ENCODE data around the gene PRR36.

The PRR36 gene

DNA sequence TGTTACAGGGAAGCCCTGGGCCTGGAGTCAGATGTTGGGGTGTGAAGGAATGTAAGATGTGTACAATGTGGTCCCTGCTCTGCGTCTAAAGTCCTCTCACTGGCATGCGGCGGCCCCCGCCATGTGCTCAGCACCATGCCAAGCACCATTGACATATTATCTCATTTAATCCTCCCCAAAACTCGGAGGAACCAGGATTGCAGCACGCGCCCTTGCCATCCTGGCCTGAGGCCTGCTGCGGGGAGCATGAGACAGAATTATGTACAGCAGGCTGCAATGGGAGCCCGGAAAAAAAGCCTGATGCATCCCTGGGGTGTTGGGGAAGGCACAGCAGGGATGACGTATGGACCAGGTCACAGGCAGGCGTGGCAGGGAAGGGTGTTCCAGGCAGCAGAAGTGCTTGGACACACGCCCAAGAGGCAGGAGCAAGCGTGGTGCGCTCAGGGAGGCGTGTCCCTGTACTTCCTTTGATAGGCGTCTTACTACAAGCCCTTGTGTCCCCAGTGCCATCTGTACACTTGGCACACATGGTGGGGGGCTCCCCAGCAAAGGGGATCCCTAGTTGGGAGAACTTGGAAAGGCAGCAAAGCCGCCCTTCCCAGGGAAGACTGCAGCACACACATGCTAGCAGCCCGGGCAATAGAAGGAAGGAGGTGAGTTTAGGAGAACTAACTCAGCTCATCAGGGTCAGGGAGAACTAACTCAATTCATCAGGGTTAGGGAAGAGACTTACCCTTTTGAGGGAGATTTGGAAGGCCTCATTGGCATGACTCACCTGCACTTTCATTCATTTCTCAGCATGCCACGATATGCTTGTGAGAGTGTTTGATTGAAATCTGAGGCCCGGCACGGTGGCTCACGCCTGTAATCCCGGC, 40.7 kb downstream of the PRR36 start:
- Histone ChIP-seq H3K27me3 (no peaks in the 10 kb centered on the region), H4K20me1 (peaks cover 0 to 28% (median 7%) of the 10 kb centered on the region in 11 experiments; a peak in 9 of 22 replicates), H3K4me1 (peaks cover 33 to 50% (median 47%) of the 10 kb centered on the region in 10 experiments), H3K9me3 (replicated peaks in 1 of 11) (no peaks in the 10 kb centered on the region), H3K9ac (peak overlapping the region in 3 of 11 experiments; percentile 20 to 58 (median 39); a peak in 3 of 22 replicates), H3K4me2 (peak overlapping the region; percentile 58 to 86 (median 71)), H3K36me3 (no peaks in the 10 kb centered on the region), H3K27ac (peak overlapping the region in 1 of 11 experiments; percentile 8; a peak in 1 of 22 replicates), H3K4me3 (no peak overlapping the region)
- no peak for TF ChIP-seq Cebpa-rat (IDR thresholded peaks at IDR 0.05)

DNA sequence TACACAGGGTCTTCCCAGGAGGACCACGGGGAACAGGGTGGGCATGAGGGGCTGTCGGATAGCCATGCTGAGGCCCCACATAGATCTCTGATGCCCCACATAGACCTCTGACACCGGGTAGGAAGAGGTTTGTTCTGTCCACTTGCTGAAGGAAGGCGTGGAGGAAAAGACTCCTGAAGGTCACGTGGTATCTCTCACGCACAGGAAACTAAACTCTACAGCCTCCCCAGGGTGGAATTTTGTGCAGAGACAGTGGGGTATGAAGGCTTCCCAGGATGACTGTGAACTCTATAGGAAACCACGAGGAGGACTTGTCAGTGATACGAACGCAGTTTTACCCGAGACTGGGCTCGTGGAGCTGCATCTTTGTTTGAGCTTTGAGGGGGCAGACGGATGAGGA, 41.4 kb downstream of the PRR36 start:
- Histone ChIP-seq H3K36me3 (no peaks in the 10 kb centered on the region), H3K9ac (peak overlapping the region in 3 of 11 experiments; percentile 20 to 58 (median 39); a peak in 3 of 22 replicates), H3K4me2 (peak overlapping the region; percentile 58 to 86 (median 71)), H3K27ac (peak overlapping the region in 1 of 11 experiments; percentile 8; a peak in 1 of 22 replicates), H3K9me3 (replicated peaks in 1 of 11) (no peaks in the 10 kb centered on the region), H4K20me1 (peaks cover 0 to 28% (median 7%) of the 10 kb centered on the region in 11 experiments; a peak in 9 of 22 replicates), H3K27me3 (peaks cover 0 to 3% (median 0%) of the 10 kb centered on the region in 11 experiments; a peak in 4 of 22 replicates), H3K4me1 (peaks cover 33 to 51% (median 48%) of the 10 kb centered on the region in 10 experiments), H3K4me3 (no peak overlapping the region)
- no peak for TF ChIP-seq Cebpa-rat (IDR thresholded peaks at IDR 0.05)

DNA sequence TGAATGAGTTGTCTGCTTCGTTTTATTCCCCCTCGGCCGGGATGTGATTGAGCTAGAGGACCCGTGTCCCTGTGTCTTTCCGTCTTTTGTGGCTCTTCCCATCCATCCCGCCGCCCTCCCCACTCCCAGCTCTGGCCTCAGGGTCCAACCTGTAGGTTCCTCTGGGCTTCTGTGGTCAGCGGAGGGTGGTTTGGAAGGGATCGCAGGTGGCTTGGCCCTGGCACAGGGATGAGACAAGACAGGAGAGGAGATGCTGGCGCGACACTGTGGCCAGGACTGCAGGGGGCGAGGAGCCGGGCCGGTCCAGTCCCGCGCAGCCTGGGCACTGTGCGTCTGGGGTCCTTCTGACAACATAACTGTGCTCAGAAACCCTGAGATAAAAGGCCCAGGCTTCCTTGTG, 42.2 kb downstream of the PRR36 start:
- Histone ChIP-seq H3K4me2 (peak overlapping the region; percentile 58 to 86 (median 71)), H3K9ac (peak overlapping the region in 4 of 11 experiments; percentile 23 to 58 (median 34); a peak in 4 of 22 replicates), H3K27ac (no peak overlapping the region)

DNA sequence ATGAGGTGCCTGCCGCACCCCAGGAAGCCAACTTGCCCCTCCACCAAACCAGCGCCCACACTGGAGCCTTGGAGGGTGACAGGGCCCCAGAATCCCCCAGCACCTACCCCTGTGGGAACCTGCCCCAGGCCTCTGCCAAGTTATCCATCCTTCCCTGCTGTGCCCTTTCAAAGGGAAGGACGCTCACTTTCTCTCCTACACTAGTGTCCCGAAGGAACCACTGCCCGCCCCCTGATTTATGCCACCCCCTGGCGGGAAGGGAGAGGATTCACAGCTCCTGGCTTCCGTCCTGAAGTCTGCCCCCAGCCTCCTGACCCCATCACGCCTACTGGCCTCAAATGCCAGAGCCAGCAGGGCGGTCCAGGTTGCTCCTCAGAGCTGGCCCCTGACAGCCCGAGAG, 42.7 kb downstream of the PRR36 start:
- Histone ChIP-seq H3K36me3 (no peaks in the 10 kb centered on the region), H3K9ac (peak overlapping the region in 5 of 11 experiments; percentile 11 to 88 (median 31); a peak in 6 of 22 replicates), H3K4me3 (peak overlapping the region in 1 of 10 experiments; percentile 90; a peak in 1 of 20 replicates), H3K4me2 (peak overlapping the region; percentile 58 to 86 (median 73); a peak in 21 of 22 replicates), H4K20me1 (peaks cover 0 to 28% (median 7%) of the 10 kb centered on the region in 11 experiments; a peak in 9 of 22 replicates), H3K9me3 (replicated peaks in 1 of 11) (no peaks in the 10 kb centered on the region), H3K27ac (no peak overlapping the region), H3K4me1 (peaks cover 33 to 51% (median 48%) of the 10 kb centered on the region in 10 experiments), H3K27me3 (peaks cover 0 to 10% (median 0%) of the 10 kb centered on the region in 11 experiments; a peak in 6 of 22 replicates)
- TF ChIP-seq Cebpa-rat (IDR thresholded peaks at IDR 0.05): no peak

More for the DNA sequence above, 42.2 kb downstream of the PRR36 start:
- H3K9me3 ChIP-seq (replicated peaks in 1 of 11): no peaks in the 10 kb centered on the region
- peaks cover 0 to 28% (median 7%) of the 10 kb centered on the region in 11 experiments; a peak in 9 of 22 replicates for H4K20me1 ChIP-seq
- no peaks in the 10 kb centered on the region for H3K36me3 ChIP-seq
- peaks cover 0 to 8% (median 0%) of the 10 kb centered on the region in 11 experiments; a peak in 6 of 22 replicates for H3K27me3 ChIP-seq
- peaks cover 33 to 51% (median 48%) of the 10 kb centered on the region in 10 experiments for H3K4me1 ChIP-seq
- no peak overlapping the region for H3K4me3 ChIP-seq
- TF ChIP-seq Cebpa-rat (IDR thresholded peaks at IDR 0.05): no peak

DNA sequence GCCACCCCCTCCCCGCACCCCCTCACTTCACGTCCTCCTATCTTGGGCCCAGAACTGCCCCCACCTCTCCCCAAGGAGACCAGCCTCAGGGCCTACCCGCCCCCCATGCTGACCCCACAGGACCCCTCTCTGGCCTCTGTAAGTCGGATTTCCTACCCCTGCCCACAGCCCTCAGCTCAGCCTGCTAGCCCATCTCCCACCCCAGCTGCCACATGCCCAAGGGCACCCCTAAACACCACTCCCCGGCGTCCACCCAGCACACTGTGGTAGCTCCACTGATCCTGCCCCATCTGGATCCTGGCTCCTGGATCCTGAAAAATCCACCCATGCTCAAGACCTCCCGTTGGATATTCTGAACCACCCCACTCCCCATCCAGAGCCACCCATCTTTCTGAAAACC, 43.4 kb downstream of the PRR36 start:
- peaks cover 33 to 47% (median 43%) of the 10 kb centered on the region in 10 experiments for H3K4me1 ChIP-seq
- H3K9me3 ChIP-seq (replicated peaks in 1 of 11): no peaks in the 10 kb centered on the region
- H3K27me3 ChIP-seq: peaks cover 0 to 10% (median 0%) of the 10 kb centered on the region in 11 experiments; a peak in 6 of 22 replicates
- peaks cover 0 to 28% (median 7%) of the 10 kb centered on the region in 11 experiments; a peak in 9 of 22 replicates for H4K20me1 ChIP-seq
- H3K9ac ChIP-seq: peak overlapping the region; percentile 78 to 88 (median 86); a peak in 18 of 22 replicates
- H3K4me2 ChIP-seq: peak overlapping the region; percentile 58 to 86 (median 73)
- peak overlapping the region in 2 of 11 experiments; percentile 72 to 79; a peak in 1 of 22 replicates for H3K27ac ChIP-seq
- peak overlapping the region; percentile 74 to 90 (median 81) for H3K4me3 ChIP-seq
- no peak for TF ChIP-seq Cebpa-rat (IDR thresholded peaks at IDR 0.05)
- H3K36me3 ChIP-seq: no peaks in the 10 kb centered on the region

DNA sequence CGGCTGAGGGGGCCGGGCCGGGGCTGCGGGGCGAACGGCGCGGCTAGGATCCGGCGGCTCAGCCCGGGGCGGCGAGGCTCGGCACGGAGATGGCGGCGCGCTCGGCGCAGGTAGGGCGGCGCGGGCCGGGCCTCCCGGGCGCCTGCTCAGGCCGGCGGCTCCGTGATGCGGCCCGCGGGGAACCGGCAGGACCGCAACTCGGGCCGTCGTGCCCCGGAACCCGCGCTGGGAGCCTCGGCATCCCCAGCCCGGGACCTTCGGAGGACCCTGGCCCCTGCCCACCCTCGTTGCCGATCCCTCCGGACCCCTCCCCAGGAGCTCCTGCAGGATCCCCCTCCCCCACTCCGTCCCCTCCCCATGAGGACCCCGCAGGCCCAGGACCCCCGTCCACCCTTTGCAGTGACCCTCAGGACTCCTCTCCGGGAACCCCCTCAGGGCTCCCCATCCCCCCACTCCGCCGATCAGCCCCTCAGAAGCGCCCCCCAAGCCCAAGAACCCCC, 43.9 kb downstream of the PRR36 start:
- peak overlapping the region in 10 of 11 experiments; percentile 57 to 79 (median 67); a peak in 20 of 22 replicates for H3K27ac ChIP-seq
- H3K4me1 ChIP-seq: peaks cover 33 to 44% (median 40%) of the 10 kb centered on the region in 10 experiments
- peaks cover 0 to 28% (median 7%) of the 10 kb centered on the region in 11 experiments; a peak in 8 of 22 replicates for H4K20me1 ChIP-seq
- no peak for TF ChIP-seq Cebpa-rat (IDR thresholded peaks at IDR 0.05)
- H3K9me3 ChIP-seq (replicated peaks in 1 of 11): no peaks in the 10 kb centered on the region
- peak overlapping the region; percentile 58 to 86 (median 73) for H3K4me2 ChIP-seq
- peak overlapping the region; percentile 78 to 88 (median 86) for H3K9ac ChIP-seq
- no peaks in the 10 kb centered on the region for H3K36me3 ChIP-seq
- peaks cover 0 to 10% (median 0%) of the 10 kb centered on the region in 11 experiments; a peak in 6 of 22 replicates for H3K27me3 ChIP-seq
- H3K4me3 ChIP-seq: peak overlapping the region; percentile 74 to 90 (median 81)

DNA sequence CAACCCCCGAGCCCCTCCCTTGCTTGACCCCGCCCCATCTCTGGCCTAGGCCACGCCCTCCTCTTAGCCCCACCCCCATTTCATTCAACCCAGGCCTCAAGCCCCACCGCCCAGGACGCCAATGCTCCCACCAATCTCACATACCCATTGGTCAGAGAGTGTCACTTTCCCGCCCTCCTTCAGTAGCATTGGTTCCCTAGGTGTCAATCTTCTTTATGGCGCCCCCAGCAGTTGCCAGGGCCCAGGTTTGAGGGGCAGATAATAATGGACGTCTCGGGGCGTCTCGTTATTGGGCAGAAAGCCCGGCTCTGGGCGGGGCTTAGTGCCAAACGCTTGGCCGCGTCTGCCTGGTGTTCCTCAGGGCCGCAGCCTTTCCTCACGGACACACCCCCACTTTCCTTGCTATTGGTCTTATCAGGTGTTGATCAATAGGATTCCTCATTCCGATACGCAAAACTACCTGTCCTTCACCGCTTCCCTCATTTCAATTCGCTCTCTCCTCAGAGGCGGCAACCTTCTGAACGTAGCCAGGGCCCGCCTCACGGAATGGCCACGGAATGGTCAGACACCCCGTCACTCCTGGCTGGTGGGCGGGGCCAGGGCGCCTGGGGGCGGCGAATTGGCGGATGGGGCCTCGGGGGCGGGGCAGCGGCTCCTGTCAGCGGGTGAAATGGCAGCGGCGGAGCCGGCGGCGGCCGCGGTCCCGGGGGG, 44.5 kb downstream of the PRR36 start, which contains the start of gene EVI5L:
Gene EVI5L (plus strand): TSS at position 658 of the 711 bp plus-strand sequence. CDS start 16,325 bp downstream, outside the sequence.
- H3K4me2 ChIP-seq: peak within 1 kb of the TSS; percentile 74 to 94 (median 86)
- H3K27ac ChIP-seq: peak within 1 kb of the TSS in 10 of 11 experiments; percentile 57 to 79 (median 67); a peak in 20 of 22 replicates
- H3K27me3 ChIP-seq: peaks cover 0 to 10% (median 0%) of the 10 kb centered on the region in 11 experiments; a peak in 6 of 22 replicates
- H3K9ac ChIP-seq: peak within 1 kb of the TSS; percentile 78 to 88 (median 86)
- no peaks in the 10 kb centered on the region for H3K9me3 ChIP-seq (replicated peaks in 1 of 11)
- no peaks in the 10 kb centered on the region for H3K36me3 ChIP-seq
- no peak for TF ChIP-seq Cebpa-rat (IDR thresholded peaks at IDR 0.05)
- peak within 1 kb of the TSS; percentile 74 to 90 (median 81) for H3K4me3 ChIP-seq
- H3K4me1 ChIP-seq: peaks cover 33 to 44% (median 40%) of the 10 kb centered on the region in 10 experiments
- H4K20me1 ChIP-seq: peaks cover 0 to 28% (median 7%) of the 10 kb centered on the region in 11 experiments; a peak in 8 of 22 replicates

DNA sequence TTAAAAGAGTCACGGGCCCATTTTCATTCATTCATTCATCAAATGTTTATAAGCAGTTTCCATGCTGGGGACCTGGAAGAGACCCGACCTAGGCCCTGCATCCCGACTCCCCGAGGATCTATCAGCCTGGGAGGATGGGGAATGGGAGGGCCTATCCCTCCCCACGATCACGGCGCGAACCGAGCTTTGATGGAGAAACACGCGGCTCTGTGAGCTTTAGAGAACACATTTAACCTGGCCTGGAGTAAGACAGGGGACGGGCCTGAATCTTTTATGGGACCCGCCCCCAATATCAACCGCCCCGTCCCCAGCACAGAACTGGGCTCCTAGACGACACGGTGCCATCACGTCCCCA, 45.0 kb downstream of the PRR36 start:
- peak overlapping the region in 9 of 11 experiments; percentile 34 to 65 (median 56); a peak in 15 of 22 replicates for H3K9ac ChIP-seq
- peaks cover 0 to 23% (median 7%) of the 10 kb centered on the region in 11 experiments; a peak in 8 of 22 replicates for H4K20me1 ChIP-seq
- TF ChIP-seq Cebpa-rat (IDR thresholded peaks at IDR 0.05): no peak
- H3K4me1 ChIP-seq: peaks cover 33 to 44% (median 40%) of the 10 kb centered on the region in 10 experiments
- no peaks in the 10 kb centered on the region for H3K36me3 ChIP-seq
- peak overlapping the region; percentile 47 to 86 (median 59); a peak in 19 of 20 replicates for H3K4me3 ChIP-seq
- peak overlapping the region; percentile 74 to 94 (median 86) for H3K4me2 ChIP-seq
- H3K27me3 ChIP-seq: peaks cover 0 to 10% (median 0%) of the 10 kb centered on the region in 11 experiments; a peak in 6 of 22 replicates
- no peaks in the 10 kb centered on the region for H3K9me3 ChIP-seq (replicated peaks in 1 of 11)
- peak overlapping the region in 7 of 11 experiments; percentile 27 to 61 (median 41); a peak in 12 of 22 replicates for H3K27ac ChIP-seq
